NCI-H1436 (cell line): ENCODE results near the gene MORN1.

Experiments
- DNase-seq: peaks from one replicate; lab custom pipeline; 2025; lab: John Stamatoyannopoulos, UW

The MORN1 gene

DNA sequence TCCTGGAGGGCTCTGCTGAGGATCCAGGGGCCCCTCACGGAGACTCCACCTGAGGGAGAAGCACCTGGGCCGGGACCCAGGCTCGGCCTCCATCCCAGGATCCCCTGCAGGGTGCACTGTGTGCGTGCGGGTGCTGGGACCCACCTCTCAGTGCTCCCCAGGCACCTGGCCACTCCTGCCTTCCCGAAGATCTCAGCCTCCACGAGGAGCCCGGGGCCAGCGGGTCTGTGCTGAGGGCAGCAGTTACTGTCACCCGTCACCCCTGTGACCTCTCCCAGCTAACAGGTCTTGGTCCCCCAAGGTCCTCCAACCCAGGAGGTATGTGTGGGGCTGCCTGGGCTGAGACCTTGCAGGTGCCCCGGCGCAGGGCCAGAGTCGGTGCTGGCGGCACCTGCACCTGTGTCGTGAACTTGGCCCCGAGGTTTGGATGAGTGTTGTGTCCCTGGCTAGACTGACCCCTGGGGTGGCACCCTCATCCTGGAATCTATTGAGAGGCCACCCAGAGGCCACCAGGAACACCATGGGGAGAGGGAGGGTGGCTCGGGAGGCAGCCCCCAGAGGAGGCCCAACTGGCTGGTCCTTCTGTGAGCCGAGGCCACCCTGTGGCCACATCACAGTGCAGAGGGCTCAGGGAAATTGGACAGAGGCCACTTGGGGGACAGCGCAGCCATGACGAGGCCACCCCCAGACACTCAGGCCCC, 17.7 kb downstream of the MORN1 start:
- no peak for DNase-seq

GRCh38 chr1:2372551-2373490, 18.5 kb downstream of the MORN1 start:
- no peak for DNase-seq

- no peak for DNase-seq
These were observed 23.2 kb downstream of the MORN1 start for GRCh38 chr1:2368053-2368744.

DNA sequence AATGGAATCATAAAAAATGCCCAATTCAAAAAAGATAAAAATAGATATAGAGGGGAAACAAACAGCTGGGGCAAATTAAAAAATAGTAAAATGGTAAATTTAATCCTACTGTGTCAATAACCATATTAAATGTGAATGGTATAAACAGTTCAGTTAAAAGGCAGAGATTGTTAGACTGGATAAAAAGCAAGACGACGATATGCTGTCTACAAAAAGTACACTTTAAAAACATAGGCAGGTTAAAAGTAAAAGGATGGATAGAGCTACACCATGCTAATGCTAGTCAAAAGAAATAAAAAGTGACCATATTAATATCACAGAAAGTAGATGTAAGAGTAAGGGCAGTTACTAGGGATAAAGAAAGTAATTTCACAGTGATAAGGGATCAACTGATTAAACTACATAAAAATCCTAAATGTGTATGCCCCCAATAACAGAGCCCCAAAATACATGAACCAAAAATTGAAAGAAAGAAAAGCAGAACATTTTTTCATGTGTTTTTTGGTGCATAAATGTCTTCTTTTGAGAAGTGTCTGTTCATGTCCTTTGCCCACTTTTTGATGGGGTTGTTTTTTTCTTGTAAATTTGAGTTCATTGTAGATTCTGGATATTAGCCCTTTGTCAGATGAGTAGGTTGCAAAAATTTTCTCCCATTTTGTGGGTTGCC, 27.4 kb downstream of the MORN1 start:
- DNase-seq: no peak

DNA sequence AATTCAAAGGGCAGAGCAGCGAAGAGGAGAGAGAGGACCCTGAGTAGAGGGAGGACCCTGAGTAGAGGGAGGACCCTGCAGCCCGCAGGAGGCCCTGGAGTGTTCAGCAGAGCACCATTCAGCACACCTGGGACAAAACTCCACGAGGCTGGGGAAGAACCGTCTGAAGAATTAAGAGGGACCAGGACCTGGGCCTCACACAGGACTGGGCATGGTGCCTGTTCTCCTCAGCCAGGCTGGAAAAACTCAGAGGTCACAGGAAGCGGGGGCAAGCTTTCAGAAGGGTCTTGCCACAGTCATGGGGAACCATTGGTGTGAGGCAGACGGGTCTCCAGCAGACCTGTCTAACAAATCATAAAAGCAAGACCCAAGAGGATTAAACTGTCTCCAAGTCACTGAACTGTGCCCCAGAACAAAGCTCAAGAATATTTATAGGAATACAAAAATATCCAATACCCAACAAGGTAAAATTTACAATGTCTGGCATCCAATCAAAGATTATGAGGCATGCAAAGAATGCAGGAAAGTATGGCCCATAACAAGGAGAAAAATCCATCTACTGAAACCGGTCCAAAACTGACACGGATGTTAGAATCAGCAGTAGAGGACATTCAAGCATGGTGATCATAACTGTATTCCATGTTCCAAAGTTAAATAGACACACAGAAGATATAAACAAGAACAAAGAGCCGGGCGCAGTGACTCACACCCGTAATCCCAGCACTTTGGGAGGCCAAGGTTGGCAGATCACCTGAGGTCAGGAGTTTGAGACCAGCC, 30.6 kb downstream of the MORN1 start:
- no peak for DNase-seq

- DNase-seq: no peak
These were observed 32.4 kb downstream of the MORN1 start for GRCh38 chr1:2358651-2359640.

DNA sequence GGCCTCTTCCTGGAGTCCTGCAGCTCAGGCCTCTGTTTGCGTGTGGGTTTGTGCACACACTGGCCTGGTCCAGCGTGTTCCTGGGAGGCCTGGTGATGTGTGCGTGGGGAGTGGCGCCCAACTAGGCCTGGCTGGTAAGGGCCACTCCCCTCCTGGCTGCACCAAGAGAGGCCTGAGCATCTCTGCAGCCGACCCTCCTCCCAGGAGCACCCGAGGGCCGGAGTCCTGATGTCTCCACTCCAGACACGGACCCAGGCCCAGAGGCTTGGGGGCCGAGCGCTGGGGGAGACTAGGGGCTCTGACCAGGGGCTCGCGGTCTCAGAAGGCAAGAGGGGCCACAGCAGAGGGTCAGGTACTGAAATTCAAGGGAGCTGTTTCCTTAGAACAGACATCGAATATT, 33.3 kb downstream of the MORN1 start:
- no peak for DNase-seq

DNA sequence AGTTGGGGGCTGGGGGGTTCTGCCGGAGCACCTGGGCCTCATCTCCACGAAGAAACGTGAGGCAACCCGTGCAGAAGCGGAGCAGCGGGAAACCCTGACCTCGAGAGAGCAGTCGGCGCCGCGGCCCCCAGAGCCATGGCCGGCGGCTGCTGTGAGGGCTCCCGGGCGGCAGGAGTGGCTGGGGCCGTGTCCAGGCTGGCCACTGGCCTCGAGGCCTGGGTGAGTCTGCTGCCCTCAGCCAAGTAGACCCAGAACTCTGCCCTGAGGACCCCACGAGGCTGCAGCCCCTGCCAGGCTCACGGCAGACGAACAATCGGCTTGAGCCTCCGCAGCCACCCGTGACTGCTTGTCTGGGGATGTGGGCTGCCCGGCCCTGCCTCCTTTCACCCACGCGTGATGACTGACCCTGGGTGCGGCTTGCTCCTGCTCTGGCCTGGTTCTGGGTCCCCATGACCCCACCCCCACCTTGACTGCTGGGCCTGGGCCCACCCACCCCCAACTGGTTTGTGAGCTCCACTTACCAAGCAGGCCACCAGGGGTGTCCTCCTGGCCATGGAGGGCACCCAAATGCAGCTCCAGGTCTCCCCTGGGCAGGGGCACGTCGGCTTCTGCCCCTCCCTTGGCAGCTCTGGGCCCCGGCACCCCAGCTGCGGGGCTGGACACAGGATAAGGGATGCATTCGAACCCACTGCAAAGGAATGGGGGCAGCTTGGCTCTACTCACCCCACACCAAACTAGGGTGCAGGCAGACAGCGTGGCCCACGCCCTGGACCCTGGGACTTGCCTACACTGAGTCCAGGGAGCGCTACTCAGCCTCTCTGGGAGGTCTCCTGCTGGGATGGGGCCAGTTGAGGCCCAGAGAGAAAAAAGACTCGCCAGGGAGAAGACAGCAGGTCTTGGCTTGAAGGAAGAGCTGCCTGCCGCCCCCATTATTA, 34.2 kb downstream of the MORN1 start:
- DNase-seq: no peak

DNA sequence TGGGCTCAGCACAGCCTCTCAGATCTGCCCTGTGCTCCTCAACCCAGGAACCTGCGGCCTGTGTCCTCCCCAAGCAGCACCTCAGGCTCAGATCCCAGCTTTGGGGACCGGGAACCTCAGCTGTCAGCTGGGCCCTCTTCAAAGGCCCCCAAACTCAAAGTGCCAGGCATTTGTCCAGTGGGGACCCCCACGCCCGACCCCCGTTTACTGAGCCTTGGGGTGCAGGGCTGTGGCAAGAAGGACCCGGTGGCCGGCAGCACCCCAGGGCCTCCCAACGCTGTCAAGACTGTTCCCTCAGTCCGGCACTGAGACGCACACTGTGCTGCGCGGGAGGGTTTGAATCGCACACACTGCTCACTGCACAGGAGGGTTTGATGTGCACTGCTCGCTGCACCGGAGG, 35.0 kb downstream of the MORN1 start:
- DNase-seq: no peak

DNA sequence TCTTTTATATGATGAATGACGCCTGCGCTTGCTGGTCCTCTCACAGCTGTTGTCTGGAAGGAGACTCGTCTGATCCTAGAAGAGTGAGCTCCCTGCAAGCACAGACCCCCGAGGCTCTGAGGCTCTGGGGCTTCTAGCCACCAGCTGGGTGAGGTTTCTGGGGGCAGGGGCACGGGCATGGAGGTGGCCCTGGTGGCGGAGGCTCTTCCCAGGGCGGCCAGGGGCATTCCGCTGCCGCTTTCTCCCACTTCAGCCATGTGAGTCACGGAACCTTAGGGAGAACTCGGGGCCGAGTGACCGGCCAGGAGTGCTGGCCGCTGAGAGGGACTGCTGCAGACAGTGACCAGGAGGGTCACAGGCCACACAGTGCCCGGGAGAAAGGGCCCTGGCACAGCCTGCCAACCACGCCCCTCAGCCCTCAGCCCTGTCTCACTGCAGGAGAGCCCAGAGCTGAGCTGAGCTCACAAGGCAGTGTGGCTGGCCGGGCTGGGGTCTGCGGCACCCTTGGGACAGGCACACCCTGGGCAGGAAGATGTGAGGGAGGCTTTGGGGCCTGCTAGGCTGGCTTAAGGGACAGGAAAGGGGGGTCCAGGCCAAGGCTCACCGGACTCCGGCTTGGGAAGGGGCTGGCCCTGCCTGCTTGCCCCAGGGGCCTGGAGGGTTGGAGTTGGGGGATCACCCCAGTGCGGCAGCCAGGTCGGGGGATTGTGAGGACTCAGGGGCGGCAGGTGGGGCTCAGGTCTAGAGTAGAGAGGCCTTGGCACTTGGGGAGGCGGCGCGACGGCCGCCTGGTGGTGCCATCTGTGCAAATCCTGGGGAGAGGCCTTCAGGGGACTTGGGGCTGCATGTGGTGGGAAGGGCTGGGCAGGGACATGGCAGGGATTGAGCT, 35.7 kb downstream of the MORN1 start:
- no peak for DNase-seq

DNA sequence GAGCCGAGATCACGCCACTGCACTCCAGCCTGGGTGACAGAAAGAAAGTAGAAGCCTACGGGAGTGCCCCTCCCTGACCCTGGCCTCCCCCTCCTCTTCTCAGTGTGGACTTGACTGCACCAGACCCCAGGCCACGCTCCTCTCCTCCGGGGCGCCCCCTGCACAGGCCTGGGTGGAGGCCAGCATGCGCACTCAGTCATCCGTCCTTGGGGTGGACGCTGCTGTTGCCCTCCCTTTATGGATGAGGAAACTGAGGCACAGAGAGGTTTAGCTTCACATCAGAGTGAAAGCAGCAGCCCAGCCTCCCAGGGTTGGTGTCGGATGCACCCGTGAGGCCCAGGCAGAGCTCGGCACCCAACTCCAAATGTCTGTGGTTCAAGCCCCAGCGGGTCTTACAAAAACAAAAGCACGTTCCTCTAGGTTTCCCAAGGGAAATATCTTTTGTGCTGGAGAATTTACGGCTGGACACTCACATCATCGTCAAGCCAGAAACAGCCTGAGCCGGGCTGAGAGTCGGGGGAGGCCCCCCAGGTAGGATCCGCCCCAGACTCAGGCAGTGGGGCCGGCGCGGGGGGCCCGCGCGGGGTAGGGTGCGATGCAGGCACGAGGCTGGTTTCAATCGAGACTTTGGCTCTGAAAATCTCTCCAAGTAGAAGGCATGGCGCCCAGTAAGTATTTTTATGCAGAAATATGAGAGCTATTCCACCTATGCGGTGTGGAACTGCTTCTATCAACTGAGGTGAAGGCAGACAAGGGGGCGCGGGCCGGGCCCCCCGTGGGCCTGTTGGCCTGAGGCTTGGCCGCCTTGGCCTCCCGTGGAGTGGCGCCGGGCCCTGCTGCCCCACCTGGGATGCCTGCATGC, 36.6 kb downstream of the MORN1 start:
- DNase-seq: no peak

DNA sequence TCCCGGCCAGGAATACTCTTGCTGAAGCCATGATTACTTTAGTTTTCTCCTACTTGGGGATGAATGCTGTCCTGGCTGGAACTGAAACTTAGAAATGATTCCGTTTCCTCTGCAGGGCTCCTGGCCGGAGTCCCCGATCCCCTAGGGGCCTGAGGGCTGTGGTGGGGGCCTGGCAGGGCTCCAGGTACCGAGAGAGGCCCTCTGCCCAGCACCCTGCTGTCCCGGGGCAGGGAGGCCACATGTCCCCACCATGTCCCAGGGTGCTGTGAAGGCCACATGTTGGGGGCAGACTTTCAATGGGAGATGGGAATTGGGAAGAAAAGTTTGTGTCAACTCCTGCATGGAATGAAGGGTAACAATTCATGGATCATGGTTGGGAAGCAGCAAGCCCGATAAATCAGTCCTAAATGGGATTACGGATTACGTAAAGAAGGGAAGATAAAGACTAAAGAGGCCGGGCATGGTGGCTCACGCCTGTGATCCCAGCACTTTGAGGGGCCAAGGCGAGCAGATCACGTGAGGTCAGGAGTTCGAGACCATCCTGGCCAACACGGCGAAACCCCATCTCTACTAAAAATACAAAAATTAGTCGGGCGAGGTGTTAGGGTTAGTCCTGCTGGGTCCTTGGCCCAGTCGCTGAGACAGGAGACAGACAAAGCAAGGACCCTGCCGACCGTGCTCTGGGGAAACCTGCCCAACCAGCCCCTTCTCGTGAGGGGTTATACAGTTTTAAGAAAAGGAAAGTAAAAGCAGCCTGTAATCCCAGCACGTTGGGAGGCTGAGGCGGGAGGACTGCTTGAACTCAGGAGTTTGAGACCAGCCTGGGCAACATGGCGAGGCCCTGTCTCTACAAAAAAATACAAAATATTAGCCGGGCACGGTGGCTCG, 37.6 kb downstream of the MORN1 start:
- DNase-seq: no peak

GRCh38 chr1:2352897-2353550, 38.3 kb downstream of the MORN1 start:
- no peak for DNase-seq

DNA sequence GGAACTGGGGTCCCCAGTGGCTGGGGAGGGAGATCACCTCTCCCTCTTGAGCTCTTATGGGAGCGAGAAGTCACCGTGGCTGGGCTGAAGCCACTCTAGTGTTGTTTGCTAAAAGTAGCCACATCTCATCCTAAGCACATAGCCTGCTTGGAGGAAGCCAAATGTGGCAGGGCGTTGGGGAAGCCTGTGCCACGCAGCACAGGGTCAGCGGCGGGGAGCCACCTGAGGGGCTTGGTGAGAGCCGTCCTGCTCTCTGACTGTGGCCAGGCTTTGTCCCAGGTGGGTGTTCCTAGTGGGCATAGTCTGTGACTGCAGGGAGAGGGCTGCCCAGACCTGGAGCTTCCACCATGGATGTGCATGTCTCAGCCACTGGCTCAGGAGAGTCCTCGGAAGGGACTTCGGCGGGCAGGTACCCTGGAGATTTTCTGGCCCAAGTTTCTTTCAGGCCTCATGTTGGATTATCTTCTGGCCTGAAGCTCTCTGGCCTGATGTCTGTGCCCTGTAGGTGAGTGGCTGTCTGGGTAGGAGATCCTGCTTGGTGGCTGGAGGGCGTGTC, 38.9 kb downstream of the MORN1 start:
- DNase-seq: no peak

- DNase-seq: no peak
These were observed 39.6 kb downstream of the MORN1 start for GRCh38 chr1:2351723-2352122.
